Cortex of kidney (tissue), 1 donor: ENCODE measurements around the gene ASB3.
"Not testable (repeated sequence)": the region's sequence is repeated elsewhere in the genome, so short reads cannot be mapped to it uniquely, and the experiment has no call there.

Source experiments
- DNase-seq: peaks from one replicate; lab custom pipeline; 2025; lab: John Stamatoyannopoulos, UW

The ASB3 gene

DNA sequence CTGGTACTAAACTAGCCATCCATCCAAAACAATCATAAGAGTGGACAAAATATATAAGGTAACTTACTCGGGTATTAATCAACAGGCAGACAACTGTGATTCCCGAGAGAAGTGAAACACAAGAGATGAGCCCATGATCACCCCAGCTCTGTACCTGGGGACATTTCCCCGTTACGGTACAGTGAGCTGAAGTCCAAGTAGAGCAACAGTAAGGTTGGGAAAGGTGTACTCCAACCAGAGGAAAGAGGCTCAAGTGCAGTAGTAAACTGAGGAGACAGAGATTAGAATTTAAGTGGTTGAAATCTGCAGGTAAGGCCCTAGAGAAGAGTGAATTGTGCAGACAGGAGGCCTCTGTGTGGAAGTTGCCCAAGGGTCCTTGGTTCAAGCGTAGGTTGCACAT is 49.7 kb downstream of the ASB3 start:
- DNase-seq = no peak

DNA sequence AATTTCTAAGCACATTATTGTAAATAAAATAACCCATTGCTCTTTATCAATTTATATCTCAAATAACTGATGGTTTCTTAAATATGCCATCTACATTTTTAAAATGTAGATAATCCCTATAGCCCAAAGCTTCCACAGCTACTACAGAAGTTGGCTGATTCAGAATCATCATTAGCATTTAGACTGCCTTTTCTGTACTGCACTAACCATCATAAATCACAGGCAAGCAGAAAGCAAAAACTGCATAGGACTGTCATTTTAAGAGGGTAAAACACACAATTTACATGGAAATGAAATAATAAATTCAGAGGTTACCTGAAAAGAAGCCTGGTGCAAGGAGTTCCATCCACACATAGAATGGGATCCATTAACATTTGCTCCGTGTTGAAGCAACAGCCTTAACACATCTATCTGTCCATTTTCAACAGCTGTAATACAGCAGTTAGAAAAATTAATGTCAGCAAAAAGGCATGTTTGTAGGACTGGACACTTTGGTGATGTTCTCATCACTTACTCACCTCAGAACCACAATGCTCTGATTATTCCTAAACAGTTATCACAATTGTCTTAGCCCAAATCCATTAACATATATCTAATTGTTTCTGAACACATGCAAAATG is 57.5 kb downstream of the ASB3 start:
- no peak for DNase-seq

DNA sequence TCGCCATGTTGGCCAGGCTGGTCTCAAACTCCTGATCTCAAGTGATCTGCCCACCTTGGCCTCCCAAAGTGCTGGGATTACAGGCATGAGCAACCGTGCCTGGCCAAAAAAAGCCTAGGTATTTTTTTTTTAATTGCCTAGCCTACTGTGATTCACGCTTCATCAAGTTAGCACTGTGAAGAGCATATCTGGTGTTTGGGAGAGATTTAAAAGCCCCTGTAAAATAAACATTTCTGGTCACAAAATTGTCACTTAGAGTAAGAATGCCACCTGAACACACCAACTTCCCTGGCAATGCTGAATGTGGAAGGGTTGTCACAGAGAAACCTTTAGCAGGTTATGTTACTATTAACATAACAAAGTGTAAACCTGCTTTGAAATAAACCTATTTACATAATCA is 58.8 kb downstream of the ASB3 start:
- no peak for DNase-seq

DNA sequence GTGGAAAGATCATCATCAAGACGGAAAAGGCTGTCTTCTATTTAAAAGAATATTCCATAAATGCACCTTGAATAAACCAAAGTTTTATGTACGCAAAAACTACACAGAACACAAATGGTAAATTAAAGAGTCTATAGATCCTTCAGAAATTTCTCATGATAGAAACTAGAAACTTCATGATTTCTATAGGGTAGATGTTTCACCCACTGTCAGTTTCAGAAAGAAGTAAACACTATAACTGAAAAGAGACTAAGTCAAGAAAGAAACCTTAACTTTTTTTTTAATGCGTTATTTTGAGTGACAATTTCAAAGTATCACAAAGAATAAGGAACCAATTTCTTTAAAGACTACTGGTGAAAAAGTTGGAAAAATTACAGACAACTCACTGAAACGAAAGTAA is 61.1 kb downstream of the ASB3 start:
- DNase-seq = no peak

DNA sequence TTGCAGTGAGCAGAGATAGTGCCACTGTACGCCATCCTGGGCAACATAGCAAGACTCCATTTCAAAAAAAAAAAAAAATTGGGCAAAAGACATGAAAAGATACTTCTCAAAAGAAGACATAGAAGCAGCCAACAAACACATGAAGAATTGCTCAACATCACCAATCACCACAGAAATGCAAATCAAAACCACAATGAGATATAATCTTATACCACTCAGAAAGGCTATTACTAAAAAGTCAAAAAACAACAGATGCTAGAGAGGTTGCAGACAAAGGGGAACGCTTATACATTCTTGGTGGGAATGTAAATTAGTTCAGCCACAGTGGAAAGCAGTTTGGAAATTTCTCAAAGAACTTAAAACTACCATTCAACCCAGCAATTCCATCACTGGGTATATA is 62.2 kb downstream of the ASB3 start:
- DNase-seq = no peak

DNA sequence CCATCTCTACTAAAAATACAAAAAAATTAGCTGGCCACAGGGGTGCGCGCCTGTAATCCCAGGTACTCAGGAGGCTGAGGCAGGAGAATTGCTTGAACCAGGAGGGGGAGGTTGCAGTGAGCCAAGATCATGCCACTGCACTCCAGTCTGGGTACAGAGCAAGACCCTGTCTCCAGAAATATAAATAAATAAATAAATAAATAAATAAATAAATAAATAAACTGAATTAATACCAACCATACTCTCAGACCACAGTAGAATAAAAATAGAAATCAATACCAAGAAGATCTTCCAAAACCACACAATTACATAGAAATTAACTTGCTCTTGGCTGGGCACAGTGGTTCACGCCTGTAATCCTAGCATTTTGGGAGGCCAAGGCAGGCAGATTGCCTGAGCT is 65.8 kb downstream of the ASB3 start:
- DNase-seq = not testable (repeated sequence)

DNA sequence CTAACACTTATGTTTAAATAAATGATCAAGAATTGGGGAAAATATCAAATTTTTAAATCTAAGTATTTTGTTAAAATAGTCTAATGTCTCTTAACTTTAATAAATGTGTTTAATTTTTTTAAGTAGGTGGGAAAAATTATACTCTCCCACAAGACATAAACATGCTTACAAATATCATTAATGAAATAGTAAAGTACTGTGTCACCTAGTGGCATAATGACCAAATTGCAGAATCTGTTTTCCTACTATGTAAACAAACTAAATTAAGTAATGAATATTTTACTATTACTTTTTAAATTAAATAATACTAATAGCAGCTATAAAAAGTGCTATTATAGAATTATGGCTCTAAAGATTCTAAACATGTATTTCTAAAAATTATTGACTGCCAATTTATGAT is 71.2 kb downstream of the ASB3 start:
- no peak for DNase-seq

DNA sequence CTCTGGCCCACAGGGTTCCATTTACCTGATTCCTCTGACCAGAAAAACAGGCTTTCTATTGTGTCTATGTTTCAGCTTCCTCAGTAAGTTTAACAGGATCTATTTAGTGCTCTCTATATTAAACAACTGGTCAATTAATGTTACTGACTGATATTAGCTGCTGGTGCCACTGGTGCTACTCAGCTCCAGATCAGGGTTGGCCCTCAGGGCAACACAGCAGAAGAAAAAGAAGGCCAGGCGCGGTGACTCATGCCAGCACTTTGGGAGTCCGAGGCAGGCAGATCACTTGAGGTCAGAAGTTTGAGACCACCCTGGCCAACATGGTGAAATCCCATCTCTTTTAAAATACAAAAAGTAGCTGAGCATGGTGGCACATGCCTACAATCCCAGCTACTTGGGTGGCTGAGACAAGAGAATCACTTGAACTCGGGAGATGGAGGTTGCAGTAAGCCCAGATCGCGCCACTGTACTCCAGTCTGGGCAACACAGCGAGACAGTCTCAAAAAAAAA is 75.4 kb downstream of the ASB3 start:
- DNase-seq = no peak

DNA sequence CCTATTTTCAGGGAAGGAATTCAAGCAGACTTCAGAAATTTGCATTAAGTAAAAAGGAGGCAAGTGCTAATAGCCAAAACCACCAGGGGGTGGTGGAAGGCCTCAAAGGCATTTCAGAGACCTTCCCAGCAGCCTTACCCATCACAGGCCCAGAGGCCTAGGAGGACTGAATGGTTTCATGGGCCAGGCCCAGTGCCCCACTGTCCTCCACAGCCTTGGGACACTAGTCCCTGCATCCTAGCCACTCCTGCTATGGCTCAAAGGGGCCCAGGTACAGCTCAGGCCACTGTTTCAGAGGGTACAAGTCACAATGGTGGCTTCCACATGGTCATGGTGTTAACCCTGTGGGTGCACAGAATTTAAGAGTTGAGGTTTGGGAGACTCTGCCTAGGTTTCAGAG is 77.8 kb downstream of the ASB3 start:
- DNase-seq = no peak

DNA sequence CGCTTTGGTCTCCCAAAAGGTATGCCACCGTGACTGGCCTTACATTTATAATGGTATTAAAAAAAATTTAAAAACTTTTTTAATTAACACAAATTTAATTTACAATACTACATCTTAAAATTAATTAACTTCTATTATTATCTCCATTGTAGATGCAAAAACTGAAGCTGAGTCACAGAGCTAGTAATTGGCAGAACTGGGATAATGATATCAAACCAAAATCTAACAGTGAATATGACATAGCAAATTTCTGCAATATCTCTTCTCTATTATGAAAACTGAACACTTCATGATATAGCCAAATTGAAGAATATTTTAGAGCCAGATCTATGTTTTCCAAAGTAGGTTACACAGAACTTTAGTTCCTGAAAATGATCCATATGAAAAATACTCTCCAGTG is 85.5 kb downstream of the ASB3 start:
- DNase-seq = no peak

DNA sequence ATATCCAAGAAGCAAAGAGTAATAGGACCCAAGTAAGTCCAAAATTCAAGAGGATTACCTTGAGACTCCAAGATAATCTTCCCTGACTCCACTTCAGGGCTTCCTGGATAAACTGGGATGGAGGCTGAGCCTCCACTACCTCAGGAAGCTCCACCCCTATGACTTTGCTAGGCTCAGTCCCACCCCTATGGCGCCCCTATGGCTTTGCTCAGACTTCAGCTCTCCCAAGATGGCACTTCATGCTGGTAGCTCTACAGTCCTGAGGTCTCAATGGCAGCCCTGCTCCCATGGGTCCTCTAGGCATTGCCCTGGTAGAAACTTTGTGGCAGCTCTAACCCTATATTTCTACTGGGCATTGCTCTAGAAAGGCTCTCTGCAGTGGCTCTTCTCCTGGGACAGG is 89.1 kb downstream of the ASB3 start:
- no peak for DNase-seq

DNA sequence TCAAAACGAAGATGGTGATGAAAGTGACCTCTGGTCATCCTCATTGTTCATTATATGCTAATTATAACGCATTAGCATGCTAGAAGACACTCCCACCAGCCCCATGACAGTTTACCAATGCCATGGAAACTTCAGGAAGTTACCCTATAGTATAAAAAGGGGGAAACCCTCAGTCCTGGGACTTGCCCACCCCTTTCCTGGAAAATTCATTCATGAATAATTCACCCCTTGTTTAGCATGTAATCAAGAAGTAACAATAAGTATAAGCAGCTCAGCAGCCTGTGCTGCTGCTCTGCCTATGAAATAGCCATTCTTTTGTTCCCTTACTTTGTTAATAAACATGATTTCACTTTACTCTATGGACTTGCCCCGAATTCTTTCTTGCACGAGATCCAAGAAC is 89.7 kb downstream of the ASB3 start:
- no peak for DNase-seq

DNA sequence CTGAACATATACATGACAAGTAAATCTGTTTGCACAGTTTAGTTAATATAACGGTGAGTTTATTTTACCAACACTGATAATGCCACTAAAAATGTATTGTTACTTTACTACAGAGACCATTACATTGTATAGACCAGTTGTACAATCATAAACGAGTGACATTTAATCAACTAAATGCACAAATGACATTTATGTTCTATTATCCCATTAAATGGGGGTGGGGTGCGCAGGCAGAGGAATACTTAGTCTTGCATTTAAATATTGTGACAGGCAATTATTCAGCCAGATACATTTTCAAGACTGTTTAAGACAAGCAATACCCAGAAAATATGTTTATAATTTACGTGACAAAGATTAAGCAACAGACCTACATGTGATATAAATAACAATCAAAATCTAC is 91.2 kb downstream of the ASB3 start:
- no peak for DNase-seq

DNA sequence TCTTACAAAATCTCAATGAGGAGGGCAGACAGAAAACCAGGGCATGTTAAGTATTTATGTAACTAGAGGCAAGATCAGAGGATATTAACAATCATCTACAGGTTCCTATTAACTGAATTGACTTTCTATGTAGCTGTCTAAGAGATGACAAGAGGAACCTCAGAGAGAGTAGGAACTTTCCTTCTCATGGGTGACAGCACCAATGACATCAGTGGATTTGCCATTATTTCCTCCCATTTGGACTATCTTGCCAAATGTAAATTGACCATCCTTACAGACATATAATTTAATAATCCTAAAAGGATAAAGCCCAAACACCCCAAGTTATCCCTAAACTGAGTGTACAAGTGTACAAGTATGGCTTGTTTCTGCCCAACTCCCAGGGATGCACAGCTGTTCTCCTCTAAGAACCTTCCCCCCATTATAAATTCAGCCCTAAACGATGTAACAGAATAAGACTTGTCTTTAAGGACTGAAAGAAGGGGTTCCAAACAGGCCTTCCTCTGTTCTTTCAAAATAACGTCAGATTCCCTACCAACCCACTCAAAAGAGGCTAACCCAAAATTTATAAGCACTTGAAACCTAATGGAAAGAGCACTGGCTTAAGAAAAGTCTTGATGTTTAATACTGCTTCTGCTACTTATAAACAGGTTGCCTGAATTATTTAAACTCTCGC is 92.5 kb downstream of the ASB3 start:
- DNase-seq = no peak

DNA sequence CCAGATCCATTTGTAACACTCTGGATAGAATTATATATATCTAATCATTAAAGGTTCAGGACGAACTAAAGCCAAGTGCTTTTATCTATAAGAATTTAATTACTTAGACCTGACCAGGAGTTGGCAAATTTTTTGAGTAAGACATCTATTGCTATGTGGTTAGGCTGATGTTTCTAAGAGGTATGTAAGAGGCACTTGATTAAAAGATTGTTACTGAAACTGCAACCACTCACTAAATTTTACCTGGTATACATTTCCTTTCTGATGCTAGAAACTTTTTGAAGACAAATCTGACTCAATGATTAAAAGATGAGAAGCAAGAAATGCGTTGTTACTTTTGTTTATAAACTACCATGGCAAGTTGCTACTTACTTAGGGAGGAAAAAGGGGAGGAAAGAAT is 95.9 kb downstream of the ASB3 start:
- DNase-seq = no peak

DNA sequence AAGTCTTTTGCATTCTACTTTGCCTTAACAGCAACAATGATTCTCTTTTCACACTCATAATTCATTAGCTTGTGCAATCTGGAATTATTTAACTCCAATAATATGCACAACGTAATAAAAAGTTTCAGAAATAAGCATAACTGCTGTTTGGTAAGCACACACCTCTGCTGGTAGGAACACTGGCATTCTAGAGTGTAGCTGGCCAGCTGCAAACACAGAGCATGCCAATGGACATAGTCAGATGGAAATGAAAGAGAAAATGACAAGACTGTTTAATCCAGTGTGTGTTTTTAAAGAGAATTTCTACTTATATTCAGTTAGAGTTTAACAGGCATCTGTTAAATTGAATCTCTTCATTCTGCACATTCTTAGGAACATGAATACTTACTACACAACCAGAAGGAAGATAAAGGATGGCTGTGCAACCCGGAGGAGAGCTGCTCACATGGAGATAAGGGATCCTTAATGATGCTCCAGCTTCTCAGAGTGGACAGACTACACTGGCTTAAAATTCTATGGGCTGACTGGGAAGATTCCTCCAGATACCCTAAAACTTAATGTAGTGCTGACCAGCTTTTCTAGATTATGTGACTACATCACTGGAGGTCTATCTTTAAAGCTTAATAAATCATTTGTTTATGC is 113.8 kb downstream of the ASB3 start:
- no peak for DNase-seq

DNA sequence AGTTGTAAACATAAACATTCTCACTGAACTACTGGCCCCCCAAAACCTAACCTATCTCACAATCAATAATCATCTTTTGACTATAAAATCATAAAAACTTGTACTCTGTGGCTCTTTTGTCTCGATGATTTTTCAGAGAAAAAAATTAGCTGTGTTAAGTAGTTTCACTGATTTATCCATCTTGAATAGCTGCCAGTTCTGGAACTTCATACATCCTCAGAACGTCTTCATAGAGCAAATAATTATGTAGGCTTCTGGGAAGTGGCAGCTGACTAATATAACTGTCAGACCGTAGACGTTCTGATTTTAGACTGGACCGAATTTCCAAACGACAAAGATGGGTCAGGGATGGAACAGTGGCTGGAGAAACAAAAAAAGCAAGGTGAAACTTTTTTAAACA is 116.4 kb downstream of the ASB3 start:
- no peak for DNase-seq

DNA sequence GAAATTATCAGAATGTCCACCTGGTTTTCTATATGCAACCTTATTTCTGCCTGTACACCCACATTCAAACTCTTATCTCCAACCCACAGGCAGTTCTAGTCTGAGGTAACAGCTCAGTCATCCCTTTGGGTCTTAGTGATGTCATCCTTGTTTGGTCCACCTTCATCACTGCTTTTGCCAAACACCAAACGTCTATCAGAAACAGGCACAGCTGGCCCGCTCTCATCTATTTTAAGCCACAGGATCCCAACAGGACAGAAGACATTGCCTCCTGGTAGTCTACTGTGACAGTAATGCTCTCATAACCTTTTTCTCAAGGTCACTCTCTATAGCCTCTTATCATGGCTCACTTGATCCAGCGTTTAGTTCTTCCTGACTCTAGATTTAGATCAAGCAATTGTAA is 118.1 kb downstream of the ASB3 start:
- no peak for DNase-seq

DNA sequence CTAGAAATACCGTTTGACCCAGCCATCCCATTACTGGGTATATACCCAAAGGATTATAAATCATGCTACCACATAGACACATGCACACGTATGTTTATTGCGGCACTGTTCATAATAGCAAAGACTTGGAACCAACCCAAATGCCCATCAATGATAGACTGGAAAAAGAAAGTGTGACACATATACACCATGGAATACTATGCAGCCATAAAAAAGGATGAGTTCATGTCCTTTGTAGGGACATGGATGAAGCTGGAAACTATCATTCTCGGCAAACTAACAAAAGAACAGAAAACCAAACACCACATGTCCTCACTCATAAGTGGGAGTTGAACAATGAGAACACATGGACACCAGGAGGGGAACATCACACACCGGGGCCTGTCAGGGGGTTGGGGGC is 119.6 kb downstream of the ASB3 start:
- DNase-seq = not testable (repeated sequence)

DNA sequence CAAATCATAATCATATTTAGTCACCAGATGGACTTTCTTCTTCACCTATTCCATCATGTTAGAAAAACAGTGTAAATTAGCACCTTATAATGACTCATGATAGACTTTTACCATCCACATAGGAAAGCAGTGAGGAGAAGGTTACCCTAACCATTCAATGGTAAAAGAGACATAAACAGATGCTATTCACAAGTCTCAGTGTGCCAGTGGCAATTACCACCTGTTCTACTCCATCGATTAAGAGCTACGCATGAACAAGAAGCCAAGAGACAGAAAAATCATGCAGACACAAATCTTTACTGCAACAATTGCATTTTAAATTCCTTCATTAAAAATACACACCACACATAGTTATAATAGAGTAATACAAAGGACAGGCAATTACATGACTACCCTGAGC is 125.9 kb downstream of the ASB3 start:
- DNase-seq = no peak

DNA sequence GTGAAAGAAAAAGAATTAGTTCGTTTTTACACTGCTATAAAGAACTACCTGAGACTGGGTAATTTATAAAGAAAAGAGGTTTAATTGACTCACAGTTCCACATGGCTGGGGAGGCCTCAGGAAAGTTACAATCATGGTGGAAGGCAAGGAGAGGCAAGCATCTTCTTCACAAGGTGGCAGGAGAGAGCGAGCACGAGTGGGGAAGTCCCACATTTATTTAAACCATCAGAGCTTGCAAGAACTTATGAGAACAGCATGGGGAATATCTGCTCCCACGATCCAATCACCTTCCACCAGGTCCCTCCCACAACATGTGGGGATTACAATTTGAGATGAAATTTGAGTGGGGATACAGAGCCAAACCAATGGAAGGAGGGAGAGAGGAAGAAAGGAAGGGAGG is 128.3 kb downstream of the ASB3 start:
- not testable (repeated sequence) for DNase-seq

DNA sequence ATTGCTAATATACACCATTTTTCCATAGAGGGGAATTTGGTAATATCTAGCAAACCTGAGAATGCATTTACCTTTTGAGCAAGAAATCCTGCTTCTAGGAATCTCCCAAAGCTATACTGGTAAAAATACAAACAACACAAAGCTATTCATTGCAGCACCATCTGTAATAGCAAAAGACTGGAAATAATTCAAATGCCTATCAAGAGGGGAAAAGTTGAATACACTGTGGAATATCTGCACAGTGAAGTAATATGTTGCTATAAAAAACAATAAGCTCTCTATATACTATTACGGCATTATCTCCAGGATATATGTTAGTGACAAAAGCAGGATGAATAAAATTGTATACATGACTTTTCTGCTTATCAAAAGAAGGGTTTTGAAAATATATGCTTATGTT is 131.5 kb downstream of the ASB3 start:
- DNase-seq = no peak

DNA sequence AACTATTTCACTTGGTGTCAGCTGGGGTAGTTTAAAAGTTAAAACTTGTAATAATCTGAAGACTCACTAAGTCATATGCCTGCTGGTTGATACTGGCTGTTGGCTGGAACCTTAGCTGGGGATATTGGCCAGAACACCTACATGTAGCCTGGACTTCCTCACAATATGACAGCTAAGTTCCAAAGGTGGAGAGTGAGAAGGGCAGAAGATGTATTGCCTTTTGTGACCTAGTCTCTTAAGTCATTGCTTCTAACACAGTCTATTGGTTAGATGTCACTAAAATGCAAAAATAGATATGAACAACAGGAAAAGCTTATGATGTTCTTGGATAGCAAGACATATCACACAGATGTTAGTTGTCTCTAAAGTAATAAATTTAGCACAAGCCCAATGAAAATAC is 132.4 kb downstream of the ASB3 start:
- no peak for DNase-seq

DNA sequence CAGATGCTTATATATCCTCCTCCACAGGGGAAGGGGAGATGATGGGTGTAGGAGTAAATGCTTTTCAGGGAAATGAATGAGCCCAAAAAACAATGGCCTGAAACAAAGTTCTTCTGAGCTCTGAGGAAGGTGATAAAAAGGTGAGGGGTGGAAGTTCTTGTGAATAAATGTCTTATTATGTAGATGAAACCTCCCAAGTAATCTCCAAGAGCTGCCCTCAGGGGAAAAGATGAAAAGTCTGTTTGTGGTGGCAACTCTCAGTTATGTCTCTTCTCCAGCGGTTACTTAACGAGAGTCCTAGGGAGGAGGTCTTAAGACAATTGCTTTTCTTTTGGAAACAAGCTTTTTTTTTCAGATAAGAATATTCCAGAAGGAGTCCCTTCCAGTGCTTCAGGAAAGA is 134.6 kb downstream of the ASB3 start:
- no peak for DNase-seq
